ENCODE results near the gene MIF. TPM values are rescaled to one million over a fixed set of nuclear protein-coding genes. Genes with fewer than 3 reads are reported as not detected.

Gene MIF
- total and polyA plus RNA-seq, 4 donors = 108 to 1,047 (median 303) TPM

GRCh38 chr22:23874871-23875270 is 19.3 kb upstream of the MIF start:
- Histone ChIP-seq H3K27me3 (ENCODE audit: control insufficient read depth in 4 of 4, insufficient read depth in 4 of 4, low read length in 3 of 4) (no peaks in the 10 kb centered on the region), H3K9me3 (ENCODE audit: control insufficient read depth in 4 of 4, low read length in 3 of 4) (no peaks in the 10 kb centered on the region), H3K4me1 (ENCODE audit: control insufficient read depth in 4 of 4, insufficient read depth in 4 of 4, low read length in 3 of 4) (no peaks in the 10 kb centered on the region), H3K9ac (ENCODE audit: low read depth in 1 of 2, low read length in 2 of 2) (no peak overlapping the region), H3K36me3 (ENCODE audit: control insufficient read depth in 4 of 4, insufficient read depth in 3 of 4, low read depth in 1 of 4, low read length in 3 of 4) (peaks cover 0 to 21% (median 9%) of the 10 kb centered on the region in 4 donors), H3K27ac (ENCODE audit: low read depth in 1 of 2, low read length in 2 of 2) (no peak overlapping the region), H3K4me3 (ENCODE audit: low read depth in 1 of 3, low read length in 3 of 3) (no peak overlapping the region)
- no peak for TF ChIP-seq RXRA (IDR thresholded peaks at IDR 0.05)
- no peak for TF ChIP-seq FOXA1 (IDR thresholded peaks at IDR 0.05)
- TF ChIP-seq RAD21 (IDR thresholded peaks at IDR 0.05) = no peak
- TF ChIP-seq MAX (IDR thresholded peaks at IDR 0.05) = no peak
- no peak for TF ChIP-seq FOXA2 (IDR thresholded peaks at IDR 0.05)
- no peak for TF ChIP-seq NR2F2 (IDR thresholded peaks at IDR 0.05)
- no peak for TF ChIP-seq ZBTB33 (IDR thresholded peaks at IDR 0.05)
- no peak for TF ChIP-seq JUND (IDR thresholded peaks at IDR 0.05)
- whole genome bisulfite sequencing = 98% methylated on average over 4 of the region's 4 CpGs
- DNase-seq (ENCODE audit: low spot score) = no peak

GRCh38 chr22:23875801-23876200 is 18.4 kb upstream of the MIF start:
- no peaks in the 10 kb centered on the region for H3K27me3 ChIP-seq (ENCODE audit: control insufficient read depth in 4 of 4, insufficient read depth in 4 of 4, low read length in 3 of 4)
- no peak overlapping the region for H3K9ac ChIP-seq (ENCODE audit: low read depth in 1 of 2, low read length in 2 of 2)
- TF ChIP-seq RXRA (IDR thresholded peaks at IDR 0.05) = no peak
- no peak for TF ChIP-seq HNF4A (conservative IDR thresholded peaks at IDR 0.05)
- TF ChIP-seq JUND (IDR thresholded peaks at IDR 0.05) = no peak
- no peak for TF ChIP-seq YY1 (IDR thresholded peaks at IDR 0.05)
- TF ChIP-seq RAD21 (IDR thresholded peaks at IDR 0.05) = no peak
- no peak for TF ChIP-seq ZBTB33 (IDR thresholded peaks at IDR 0.05)
- TF ChIP-seq REST (IDR thresholded peaks at IDR 0.05) = no peak
- TF ChIP-seq ATF3 (IDR thresholded peaks at IDR 0.05) = no peak
- no peak for TF ChIP-seq MAX (IDR thresholded peaks at IDR 0.05)
- TF ChIP-seq SP1 (IDR thresholded peaks at IDR 0.05) = no peak
- TF ChIP-seq CTCF (IDR thresholded peaks at IDR 0.05; ENCODE audit: low read depth, low read length, missing input control) = no peak
- TF ChIP-seq TAF1 (conservative IDR thresholded peaks at IDR 0.05) = no peak
- peaks cover 0 to 21% (median 9%) of the 10 kb centered on the region in 4 donors for H3K36me3 ChIP-seq (ENCODE audit: control insufficient read depth in 4 of 4, insufficient read depth in 3 of 4, low read depth in 1 of 4, low read length in 3 of 4)
- H3K27ac ChIP-seq (ENCODE audit: low read depth in 1 of 2, low read length in 2 of 2) = no peak overlapping the region
- whole genome bisulfite sequencing = 97% methylated on average over 2 of the region's 2 CpGs
- H3K4me1 ChIP-seq (ENCODE audit: control insufficient read depth in 4 of 4, insufficient read depth in 4 of 4, low read length in 3 of 4) = no peaks in the 10 kb centered on the region
- no peaks in the 10 kb centered on the region for H3K9me3 ChIP-seq (ENCODE audit: control insufficient read depth in 4 of 4, low read length in 3 of 4)
- no peak overlapping the region for H3K4me3 ChIP-seq (ENCODE audit: low read depth in 1 of 3, low read length in 3 of 3)
- DNase-seq (ENCODE audit: low spot score) = no peak

Data from liver (tissue), 9 donors.